Activated CD4-positive, alpha-beta T cell treated with anti-CD3 and anti-CD28 coated beads for 36 hours (primary cell): Measurements from ENCODE around the gene ZSCAN16. TPM values are rescaled to one million over a fixed set of nuclear protein-coding genes. Genes with fewer than 3 reads are reported as not detected.
A peak's percentile ranks its signal among the peaks of the same experiment; 100 is the strongest.

Experiments
- ATAC-seq: fragments of 200-7000 bp; cut with Tn5 transposase; one replicate; pipeline ENCODE4 v1.10.0; 2021; ENCODE audit warnings: mild to moderate bottlenecking, moderate library complexity
- CTCF ChIA-PET: fragments of 350-600 bp; sonication (Branson Sonifier 250); formaldehyde crosslinking; loops from one replicate; lab custom pipeline; 2021; ENCODE audit warnings: antibody characterized with exemption; lab: Charles Lee
- POLR2A ChIA-PET: fragments of 350-600 bp; sonication (Branson Sonifier 250); formaldehyde crosslinking; loops from one replicate; lab custom pipeline; 2021; ENCODE audit warnings: antibody characterized with exemption, inconsistent platforms; lab: Charles Lee
- DNase-seq: peaks from one replicate; pipeline ENCODE4 v3.0.0-alpha.2; 2020
- H3K27ac Mint-ChIP-seq: one replicate; pipeline ENCODE4 v1.8.0; 2021; ENCODE audit warnings: mixed read lengths
- H3K27me3 Mint-ChIP-seq: one replicate; pipeline ENCODE4 v1.8.0; 2021; ENCODE audit warnings: mixed read lengths
- H3K36me3 Mint-ChIP-seq: one replicate; pipeline ENCODE4 v1.8.0; 2021; ENCODE audit warnings: low read depth, mixed read lengths
- H3K4me1 Mint-ChIP-seq: one replicate; pipeline ENCODE4 v1.8.0; 2021; ENCODE audit warnings: mixed read lengths
- H3K4me3 Mint-ChIP-seq: one replicate; pipeline ENCODE4 v1.8.0; 2021; ENCODE audit warnings: mild to moderate bottlenecking, moderate library complexity, mixed read lengths
- H3K9me3 Mint-ChIP-seq: one replicate; pipeline ENCODE4 v1.8.0; 2021; ENCODE audit warnings: low read depth, mixed read lengths
- intact Hi-C, 2 experiments: fragments of 100-400 bp; cut with DNase I in 1 of 2; cut with micrococcal nuclease in 1 of 2; formaldehyde crosslinking; loops; one replicate each; pipeline versions ENCODE4 v1.14.2 to v1.15.1; 2022 to 2024; cut with DNase I, micrococcal nuclease
- total RNA-seq, 2 experiments: library from RNA; stranded (reverse); gene quantifications; one replicate each; pipeline ENCODE4 v1.2.3, GENCODE V29; 2021

Gene ZSCAN16
- total RNA-seq, 2 experiments from 2014 or later: 2.1 to 2.6 TPM

- H3K27me3 Mint-ChIP-seq: no peaks in the 10 kb centered on the region
- H3K36me3 Mint-ChIP-seq: peaks cover 42% of the 10 kb centered on the region
- H3K4me3 Mint-ChIP-seq: peak overlapping the region; percentile 89
- no peaks in the 10 kb centered on the region for H3K9me3 Mint-ChIP-seq
- ChIA-PET POLR2A (interaction anchor here (1.2 kb wide), 1 partner anchor 12 kb away, joined by 3 read pairs; no protein-coding TSS in a partner anchor), CTCF (interaction anchor here (0.7 to 3.4 kb wide), 3 partner anchors 16 to 231 kb away, joined by 3 to 14 read pairs (median 7); partner anchors contain the start of gene ZKSCAN8)
- H3K27ac Mint-ChIP-seq: peak overlapping the region; percentile 91
- intact Hi-C loops: no loop called here
- DNase-seq (no peak), ATAC-seq (no peak)
- peaks cover 45% of the 10 kb centered on the region for H3K4me1 Mint-ChIP-seq
These were observed 992 bp downstream of the ZSCAN16 start for GRCh38 chr6:28125401-28125800.

GRCh38 chr6:28134015-28134414 lies 9.6 kb downstream of the ZSCAN16 start:
- H3K9me3 Mint-ChIP-seq: no peaks in the 10 kb centered on the region
- ATAC-seq (no peak), DNase-seq (peak; percentile 41)
- ChIA-PET POLR2A (interaction anchor here (0.6 kb wide), 1 partner anchor 217 kb away, joined by 3 read pairs; no protein-coding TSS in a partner anchor), CTCF (no interaction called here)
- H3K27me3 Mint-ChIP-seq: no peaks in the 10 kb centered on the region
- peaks cover 53% of the 10 kb centered on the region for H3K4me1 Mint-ChIP-seq
- intact Hi-C loops: loop anchor here (1.0 to 10.0 kb wide), 3 partner anchors 222 to 451 kb away; a partner anchor contains a TSS
- H3K36me3 Mint-ChIP-seq: peaks cover 41% of the 10 kb centered on the region
- peak overlapping the region; percentile 43 for H3K4me3 Mint-ChIP-seq
- H3K27ac Mint-ChIP-seq: peak overlapping the region; percentile 82

DNA sequence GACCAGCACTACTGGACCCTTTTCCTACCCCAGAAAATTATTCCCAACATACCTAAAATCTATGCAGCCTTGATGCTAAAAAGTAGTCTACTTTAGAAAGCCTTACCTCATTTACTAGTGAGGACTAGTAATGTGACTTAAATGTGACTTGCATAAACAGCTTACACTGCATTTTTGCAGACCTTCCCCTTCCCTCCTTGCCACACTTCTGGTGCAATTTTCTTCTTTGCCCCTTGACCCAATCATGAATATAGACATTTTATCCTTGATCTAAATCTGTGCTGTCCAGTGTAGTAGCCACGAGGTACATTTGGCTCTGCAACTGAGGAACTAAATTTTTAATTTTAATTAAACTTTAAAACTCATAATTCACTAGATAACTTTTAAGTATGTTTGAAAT lies 10.3 kb downstream of the ZSCAN16 start:
- Mint-ChIP-seq H3K4me3 (peak overlapping the region; percentile 43), H3K27ac (peak overlapping the region; percentile 82), H3K27me3 (no peaks in the 10 kb centered on the region), H3K9me3 (no peaks in the 10 kb centered on the region), H3K4me1 (peaks cover 56% of the 10 kb centered on the region), H3K36me3 (peaks cover 37% of the 10 kb centered on the region)
- POLR2A ChIA-PET: no interaction called here
- DNase-seq (no peak), ATAC-seq (no peak)
- intact Hi-C loops: loop anchor here (1.0 to 10.0 kb wide), 9 partner anchors 133 to 848 kb away; partner anchors contain the start of genes ZSCAN26 (in 1 of the 2) and ZSCAN31 (in 1 of the 2)
- CTCF ChIA-PET: no interaction called here

GRCh38 chr6:28135393-28135792 lies 11.0 kb downstream of the ZSCAN16 start:
- ATAC-seq (no peak), DNase-seq (no peak)
- Mint-ChIP-seq H3K4me3 (peak overlapping the region; percentile 87), H3K27me3 (no peaks in the 10 kb centered on the region), H3K27ac (peak overlapping the region; percentile 96), H3K4me1 (peaks cover 63% of the 10 kb centered on the region), H3K36me3 (peaks cover 30% of the 10 kb centered on the region), H3K9me3 (no peaks in the 10 kb centered on the region)
- intact Hi-C loops: loop anchor here (5.0 to 10.0 kb wide), 8 partner anchors 132 to 847 kb away; partner anchors contain the start of genes ZSCAN26 (in 1 of the 2) and ZSCAN31 (in 1 of the 2)
- POLR2A ChIA-PET: no interaction called here
- CTCF ChIA-PET: interaction anchor here (0.7 to 1.0 kb wide), 2 partner anchors 31 to 83 kb away, joined by 3 to 5 read pairs; no protein-coding TSS in a partner anchor

GRCh38 chr6:28136585-28137504 lies 12.4 kb downstream of the ZSCAN16 start:
- Mint-ChIP-seq H3K4me3 (peak overlapping the region; percentile 87), H3K9me3 (no peaks in the 10 kb centered on the region), H3K27me3 (no peaks in the 10 kb centered on the region), H3K4me1 (peaks cover 70% of the 10 kb centered on the region), H3K36me3 (peaks cover 26% of the 10 kb centered on the region), H3K27ac (peak overlapping the region; percentile 96)
- peak; percentile 85 for DNase-seq
- ChIA-PET CTCF (interaction anchor here (1.0 to 3.1 kb wide), 3 partner anchors 9 to 114 kb away, joined by 3 to 10 read pairs (median 5); no protein-coding TSS in a partner anchor), POLR2A (interaction anchor here (0.7 to 1.2 kb wide), 3 partner anchors 12 to 289 kb away, joined by 3 read pairs; no protein-coding TSS in a partner anchor)
- ATAC-seq: peak; percentile 45
- intact Hi-C loops: loop anchor here (1.0 to 10.0 kb wide), 20 partner anchors 13 to 845 kb away; partner anchors contain the start of genes ZKSCAN4 (in 2 of the 2), ZSCAN12 (in 2 of the 2), ZSCAN26 (in 2 of the 2) and ZNF165 (in 1 of the 2)

DNA sequence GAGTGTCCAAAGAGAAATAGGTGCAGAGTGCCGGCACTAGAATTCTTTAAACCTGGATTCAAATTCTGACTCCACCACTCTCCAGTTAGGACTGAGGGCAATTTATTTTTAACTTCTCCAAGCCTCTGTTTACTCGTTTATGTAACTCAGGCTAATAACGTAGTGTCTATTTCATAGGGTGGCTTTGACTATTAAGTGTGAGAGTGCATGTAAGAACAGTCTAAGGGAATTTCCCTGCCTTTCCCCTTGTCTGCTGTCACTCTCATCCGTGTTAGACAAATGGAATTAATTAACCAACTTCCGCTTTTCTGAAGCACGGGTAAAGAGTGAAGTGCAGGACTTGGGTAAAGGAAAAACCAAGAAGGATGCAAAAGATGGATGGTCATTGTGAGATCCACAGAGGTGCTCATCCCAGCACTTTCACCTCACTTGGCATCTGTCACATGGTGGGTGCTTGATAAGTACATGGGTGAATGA lies 13.1 kb downstream of the ZSCAN16 start:
- CTCF ChIA-PET: interaction anchor here (0.9 to 3.1 kb wide), 4 partner anchors 9 to 219 kb away, joined by 3 to 10 read pairs (median 4); no protein-coding TSS in a partner anchor
- ATAC-seq: peak; percentile 60
- DNase-seq: peak; percentile 46
- Mint-ChIP-seq H3K4me3 (peak overlapping the region; percentile 87), H3K36me3 (peaks cover 26% of the 10 kb centered on the region), H3K27ac (peak overlapping the region; percentile 96), H3K4me1 (peaks cover 67% of the 10 kb centered on the region), H3K9me3 (no peaks in the 10 kb centered on the region), H3K27me3 (no peaks in the 10 kb centered on the region)
- intact Hi-C loops: loop anchor here (1.0 to 10.0 kb wide), 17 partner anchors 23 to 845 kb away; partner anchors contain the start of genes ZSCAN12 (in 2 of the 2), ZKSCAN4 (in 1 of the 2), ZNF165 (in 1 of the 2) and ZSCAN26 (in 1 of the 2)
- POLR2A ChIA-PET: interaction anchor here (0.7 to 1.2 kb wide), 2 partner anchors 12 to 289 kb away, joined by 3 read pairs; no protein-coding TSS in a partner anchor

- POLR2A ChIA-PET: interaction anchor here (0.8 kb wide), 1 partner anchor 127 kb away, joined by 4 read pairs; the partner anchor contains the start of gene ZSCAN26
- Mint-ChIP-seq H3K36me3 (peaks cover 20% of the 10 kb centered on the region), H3K4me3 (peak overlapping the region; percentile 94), H3K27me3 (no peaks in the 10 kb centered on the region), H3K27ac (peak overlapping the region; percentile 92), H3K9me3 (no peaks in the 10 kb centered on the region), H3K4me1 (peaks cover 58% of the 10 kb centered on the region)
- intact Hi-C loops: loop anchor here (1.0 to 10.0 kb wide), 9 partner anchors 60 to 842 kb away; partner anchors contain the start of genes ZNF165 (in 1 of the 2), ZSCAN26 (in 1 of the 2) and ZSCAN31 (in 1 of the 2)
- ATAC-seq (no peak), DNase-seq (peak; percentile 31)
- CTCF ChIA-PET: interaction anchor here (0.7 to 2.2 kb wide), 3 partner anchors 15 to 216 kb away, joined by 3 to 9 read pairs (median 7); no protein-coding TSS in a partner anchor
These were observed 15.6 kb downstream of the ZSCAN16 start for GRCh38 chr6:28139860-28140543.

GRCh38 chr6:28140616-28141015 lies 16.2 kb downstream of the ZSCAN16 start:
- Mint-ChIP-seq H3K36me3 (peaks cover 22% of the 10 kb centered on the region), H3K4me3 (peak overlapping the region; percentile 94), H3K27ac (peak overlapping the region; percentile 92), H3K27me3 (no peaks in the 10 kb centered on the region), H3K9me3 (no peaks in the 10 kb centered on the region), H3K4me1 (peaks cover 60% of the 10 kb centered on the region)
- CTCF ChIA-PET: interaction anchor here (0.7 to 2.2 kb wide), 4 partner anchors 13 to 215 kb away, joined by 3 to 9 read pairs (median 5); no protein-coding TSS in a partner anchor
- ATAC-seq (no peak), DNase-seq (no peak)
- intact Hi-C loops: loop anchor here (1.0 kb wide), 5 partner anchors 16 to 127 kb away; partner anchors contain the start of genes ZKSCAN4 (in 1 of the 2), ZNF165 (in 1 of the 2), ZSCAN16 (in 1 of the 2) and ZSCAN26 (in 1 of the 2)
- POLR2A ChIA-PET: interaction anchor here (0.6 to 1.4 kb wide), 3 partner anchors 127 to 871 kb away, joined by 3 to 4 read pairs (median 4); partner anchors contain the start of gene ZSCAN26

DNA sequence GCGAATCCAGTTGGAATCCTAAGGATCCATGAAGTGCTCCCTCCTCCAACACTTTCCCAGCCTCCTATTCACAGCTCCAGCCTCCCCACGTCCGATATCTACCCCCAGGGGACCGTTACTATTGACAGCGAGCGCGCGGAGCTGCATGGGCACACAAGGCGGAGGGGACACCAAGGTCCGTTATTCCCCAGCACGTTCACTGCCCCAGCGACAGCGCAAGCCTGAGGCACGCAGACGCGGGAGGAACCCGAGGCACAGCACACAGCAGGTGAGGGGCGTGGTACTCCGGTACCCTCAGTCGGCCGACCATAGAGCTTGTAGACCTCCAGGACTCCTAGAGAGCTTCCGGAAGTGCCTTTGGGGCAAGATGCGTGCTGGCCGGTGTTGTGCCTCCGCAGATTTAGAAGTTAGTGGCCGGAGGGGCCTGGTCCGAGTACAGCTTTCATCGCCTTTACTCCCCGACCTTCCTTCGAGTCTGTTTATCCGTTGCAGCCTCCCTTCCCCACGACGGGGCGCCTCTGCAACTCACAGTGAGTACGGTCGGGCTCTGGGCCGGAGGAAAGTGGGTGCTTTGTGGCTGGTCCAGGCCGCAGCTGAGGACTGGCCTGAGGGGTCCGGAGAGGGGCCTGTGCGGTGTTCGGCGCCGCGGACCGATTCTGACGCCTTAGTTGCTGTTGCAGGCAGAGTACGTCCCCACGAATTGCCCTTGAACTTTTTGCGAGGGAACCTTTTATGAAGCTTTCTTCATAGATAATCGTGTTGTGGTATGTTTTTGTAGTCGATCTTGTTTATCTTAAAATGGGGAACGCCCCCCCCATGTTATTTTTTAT lies 17.3 kb downstream of the ZSCAN16 start, which contains the start of gene ZKSCAN8:
ZKSCAN8 (plus strand) TSS at position 384 of the 830 bp plus-strand sequence. CDS start 6,525 bp downstream, outside the sequence.
- DNase-seq: peak; percentile 89
- Mint-ChIP-seq H3K27me3 (no peaks in the 10 kb centered on the region), H3K27ac (peak within 1 kb of the TSS; percentile 90), H3K4me3 (peak within 1 kb of the TSS; percentile 94), H3K4me1 (peaks cover 59% of the 10 kb centered on the region), H3K36me3 (peaks cover 24% of the 10 kb centered on the region), H3K9me3 (no peaks in the 10 kb centered on the region)
- CTCF ChIA-PET: interaction anchor here (0.6 to 2.2 kb wide), 9 partner anchors 14 to 1763 kb away, joined by 3 to 9 read pairs (median 3); no protein-coding TSS in a partner anchor
- intact Hi-C loops: loop anchor here (1.0 kb wide), 4 partner anchors 17 to 126 kb away; partner anchors contain the start of genes ZKSCAN4 (in 1 of the 2), ZSCAN16 (in 1 of the 2) and ZSCAN26 (in 1 of the 2)
- POLR2A ChIA-PET: interaction anchor here (0.5 to 1.4 kb wide), 8 partner anchors 19 to 868 kb away, joined by 3 to 5 read pairs (median 4); partner anchors contain the start of genes PGBD1, ZKSCAN3, ZKSCAN4 and ZSCAN26
- ATAC-seq: peak; percentile 75
